NCI-H1436 treated with DMSO at 0.1 percent for 48 hours (cell line): ENCODE results near the gene PRKCA.
"Not testable (repeated sequence)": the region's sequence is repeated elsewhere in the genome, so short reads cannot be mapped to it uniquely, and the experiment has no call there.

Experiments
- DNase-seq: peaks from one replicate; lab custom pipeline; 2025; lab: John Stamatoyannopoulos, UW

Gene PRKCA

GRCh38 chr17:66715745-66716156 is 413.3 kb downstream of the PRKCA start:
- DNase-seq: peak; percentile 56

- DNase-seq: no peak
These were observed 414.0 kb downstream of the PRKCA start for GRCh38 chr17:66716236-66717026.

- DNase-seq: no peak
These were observed 415.2 kb downstream of the PRKCA start for GRCh38 chr17:66717641-66718058.

GRCh38 chr17:66720027-66720426 is 417.6 kb downstream of the PRKCA start:
- no peak for DNase-seq

- no peak for DNase-seq
These were observed 418.2 kb downstream of the PRKCA start for GRCh38 chr17:66720567-66720966.

- no peak for DNase-seq
These were observed 419.9 kb downstream of the PRKCA start for GRCh38 chr17:66722341-66722740.

- no peak for DNase-seq
These were observed 422.3 kb downstream of the PRKCA start for GRCh38 chr17:66724581-66725341.

- not testable (repeated sequence) for DNase-seq
These were observed 423.0 kb downstream of the PRKCA start for GRCh38 chr17:66725438-66725837.

GRCh38 chr17:66725956-66726355 is 423.5 kb downstream of the PRKCA start:
- DNase-seq: no peak

- DNase-seq: no peak
These were observed 424.0 kb downstream of the PRKCA start for GRCh38 chr17:66726371-66726770.

- DNase-seq: no peak
These were observed 424.4 kb downstream of the PRKCA start for GRCh38 chr17:66726846-66727245.

- DNase-seq: peak; percentile 28
These were observed 425.5 kb downstream of the PRKCA start for GRCh38 chr17:66727634-66728570.

- no peak for DNase-seq
These were observed 428.1 kb downstream of the PRKCA start for GRCh38 chr17:66730461-66730923.

GRCh38 chr17:66733759-66734158 is 431.3 kb downstream of the PRKCA start:
- no peak for DNase-seq

GRCh38 chr17:66734186-66734943 is 432.0 kb downstream of the PRKCA start:
- no peak for DNase-seq

GRCh38 chr17:66737524-66737923 is 435.1 kb downstream of the PRKCA start:
- DNase-seq: no peak

GRCh38 chr17:66738301-66738700 is 435.9 kb downstream of the PRKCA start:
- DNase-seq: no peak

- no peak for DNase-seq
These were observed 437.1 kb downstream of the PRKCA start for GRCh38 chr17:66739553-66739952.

- DNase-seq: no peak
These were observed 437.8 kb downstream of the PRKCA start for GRCh38 chr17:66740226-66740625.

GRCh38 chr17:66743511-66743910 is 441.1 kb downstream of the PRKCA start:
- DNase-seq: no peak

- DNase-seq: no peak
These were observed 444.3 kb downstream of the PRKCA start for GRCh38 chr17:66746736-66747135.
